Motor neuron (in vitro differentiated cells): Measurements from ENCODE around the gene MANSC1. TPM values are rescaled to one million over a fixed set of nuclear protein-coding genes. Genes with fewer than 3 reads are reported as not detected.

ENCODE experiments used
- ATAC-seq, 8 experiments: fragments of 200-7000 bp; cut with Tn5 transposase; replicated peaks in 6 of 8; 2 replicates each; pipeline ENCODE4 v1.8.0; 2021; ENCODE audit warnings: mild to moderate bottlenecking in 8 of 8, moderate library complexity in 8 of 8
- H3K27ac ChIP-seq, 2 donors: fragments of 250-450 bp; sonication (Bioruptor Pico); 2 replicates each; pipeline ENCODE4 v1.9.0; 2021; ENCODE audit warnings: antibody characterized with exemption in 2 of 2, mild to moderate bottlenecking in 2 of 2, moderate library complexity in 1 of 2
- H3K4me1 ChIP-seq, 2 donors: fragments of 250-450 bp; sonication (Bioruptor Pico); replicated peaks in 1 of 2; 2 replicates each; pipeline ENCODE4 v1.6.1; 2021; ENCODE audit warnings: antibody characterized with exemption in 2 of 2, mild to moderate bottlenecking in 2 of 2, moderate library complexity in 1 of 2
- H3K4me3 ChIP-seq, 5 donors: fragments of 250-450 bp; sonication (Bioruptor Pico); 2 replicates each; pipeline ENCODE4 v1.9.0; 2021; ENCODE audit warnings: antibody characterized with exemption in 5 of 5, mild to moderate bottlenecking in 5 of 5, moderate library complexity in 4 of 5
- WGBS, 10 experiments: fragments of 450-650 bp; shearing (Covaris generic); methylation state at CpG; one replicate each; pipeline ENCODE4 v1.0.0; 2022; 5-methylcytosine and 5-hydroxymethylcytosine counted together
- in situ Hi-C, 9 experiments: fragments of 400-800 bp; cut with MboI; loops; one replicate each; pipeline ENCODE4 v1.15.0; 2021; ENCODE audit warnings: low sequenced_read_pairs in 9 of 9, low pct_unique_long_range_greater_than_20kb in 2 of 9; ENCODE audit not compliant: unreplicated experiment in 9 of 9
- total RNA-seq, 8 experiments: library from RNA; unstranded; fragments of 300-600 nt; gene quantifications; 2 replicates each; pipeline versions ENCODE4 v1.2.3 to v1.2.4, GENCODE V29; 2022

MANSC1 gene
- total RNA-seq, 8 experiments from 2014 or later: 3.1 to 24.0 (median 6.3) TPM

DNA sequence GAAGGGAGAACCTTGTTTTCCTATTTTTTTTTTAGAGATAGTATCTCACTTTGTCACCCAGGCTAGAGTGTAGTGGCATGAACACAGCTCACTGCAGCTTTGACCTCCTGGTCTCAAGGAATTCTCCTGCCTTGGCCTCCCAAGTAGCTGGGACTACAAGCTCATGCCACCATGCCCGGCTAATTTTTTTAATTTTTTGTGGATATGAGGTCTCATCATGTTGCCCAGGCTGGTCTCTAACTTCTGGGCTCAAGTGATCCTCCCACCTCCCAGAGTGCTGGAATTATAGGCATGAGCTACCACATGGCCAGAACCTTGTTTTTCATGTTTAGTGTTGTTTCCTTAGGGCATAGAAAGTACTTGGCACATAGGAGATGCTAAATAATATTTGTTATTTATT is 13.5 kb downstream of the MANSC1 start:
- Histone ChIP-seq H3K27ac (no peak overlapping the region), H3K4me1 (no peaks in the 10 kb centered on the region), H3K4me3 (no peak overlapping the region)
- 60 to 100% (median 90%) methylated on average over 1 of the region's 1 CpG; no CpG with 5 or more reads in 6 of the 10 experiments for WGBS, 10 experiments
- ATAC-seq: no peak
- in situ Hi-C loops: loop anchor here in 1 of 9 experiments (25.0 kb wide), 1 partner anchor 249 kb away; no protein-coding TSS in a partner anchor

DNA sequence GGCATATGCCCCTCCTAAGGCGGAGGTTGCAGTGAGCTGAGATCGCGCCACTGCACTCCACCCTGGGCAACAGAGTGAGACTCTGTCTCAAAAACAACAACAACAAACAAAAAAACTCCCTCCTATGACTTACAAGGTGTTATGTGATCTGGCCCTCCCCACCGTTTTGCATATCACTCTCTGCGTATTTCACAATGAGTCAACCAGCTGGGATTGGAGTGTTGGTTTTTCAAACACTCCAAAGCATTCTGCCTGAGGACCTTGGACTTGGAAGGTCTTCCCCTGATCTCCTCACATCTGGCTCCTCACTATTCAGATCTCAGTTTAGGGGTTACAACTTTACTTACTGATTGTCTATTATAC is 14.0 kb downstream of the MANSC1 start:
- Histone ChIP-seq H3K4me1 (no peaks in the 10 kb centered on the region), H3K4me3 (no peak overlapping the region), H3K27ac (no peak overlapping the region)
- 39 to 84% (median 50%) methylated on average over 1 to 5 of the region's 5 CpGs; no CpG with 5 or more reads in 6 of the 10 experiments for WGBS, 10 experiments
- ATAC-seq: peak in 3 of 8 experiments; percentile 81 to 96 (median 96)
- in situ Hi-C loops: loop anchor here in 1 of 9 experiments (25.0 kb wide), 1 partner anchor 249 kb away; no protein-coding TSS in a partner anchor

DNA sequence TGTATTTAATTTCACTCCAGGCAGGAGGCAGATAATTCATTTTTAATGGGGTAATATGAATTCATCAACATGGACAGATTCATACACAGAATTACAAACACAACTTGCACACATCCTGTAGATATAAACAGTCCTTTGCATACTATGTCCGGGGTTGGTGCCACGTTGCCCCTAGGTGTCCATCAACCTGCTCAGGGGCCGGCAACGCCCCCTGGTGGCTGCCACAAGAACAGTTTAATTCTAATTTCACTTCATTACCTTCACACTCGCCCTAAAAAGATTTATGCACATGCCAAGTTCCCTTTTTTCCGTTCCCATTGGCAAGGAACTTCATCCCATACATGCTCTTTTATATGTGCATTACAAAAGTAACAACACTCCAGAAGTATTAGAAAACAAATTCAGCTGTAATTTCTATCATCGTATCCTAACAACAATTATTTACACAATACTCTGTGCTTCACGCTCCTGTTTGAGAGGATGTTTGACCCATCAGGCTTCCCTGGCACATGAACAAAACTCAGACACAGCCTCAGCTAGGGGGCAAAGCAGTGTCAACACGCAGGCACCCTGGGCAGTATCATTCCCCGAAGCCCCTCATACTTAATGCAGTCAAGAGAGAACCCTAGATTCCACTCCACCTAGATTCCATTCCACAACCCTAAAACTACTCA is 15.5 kb downstream of the MANSC1 start:
- ATAC-seq: peak; percentile 13 to 70 (median 44)
- WGBS, 10 experiments: 6 to 46% (median 22%) methylated on average over 2 to 10 of the region's 10 CpGs; no CpG with 5 or more reads in 1 of the 10 experiments
- no peak overlapping the region for H3K4me3 ChIP-seq
- no peak overlapping the region for H3K27ac ChIP-seq
- no peaks in the 10 kb centered on the region for H3K4me1 ChIP-seq
- in situ Hi-C loops: loop anchor here in 1 of 9 experiments (25.0 kb wide), 1 partner anchor 247 kb away; no protein-coding TSS in a partner anchor

DNA sequence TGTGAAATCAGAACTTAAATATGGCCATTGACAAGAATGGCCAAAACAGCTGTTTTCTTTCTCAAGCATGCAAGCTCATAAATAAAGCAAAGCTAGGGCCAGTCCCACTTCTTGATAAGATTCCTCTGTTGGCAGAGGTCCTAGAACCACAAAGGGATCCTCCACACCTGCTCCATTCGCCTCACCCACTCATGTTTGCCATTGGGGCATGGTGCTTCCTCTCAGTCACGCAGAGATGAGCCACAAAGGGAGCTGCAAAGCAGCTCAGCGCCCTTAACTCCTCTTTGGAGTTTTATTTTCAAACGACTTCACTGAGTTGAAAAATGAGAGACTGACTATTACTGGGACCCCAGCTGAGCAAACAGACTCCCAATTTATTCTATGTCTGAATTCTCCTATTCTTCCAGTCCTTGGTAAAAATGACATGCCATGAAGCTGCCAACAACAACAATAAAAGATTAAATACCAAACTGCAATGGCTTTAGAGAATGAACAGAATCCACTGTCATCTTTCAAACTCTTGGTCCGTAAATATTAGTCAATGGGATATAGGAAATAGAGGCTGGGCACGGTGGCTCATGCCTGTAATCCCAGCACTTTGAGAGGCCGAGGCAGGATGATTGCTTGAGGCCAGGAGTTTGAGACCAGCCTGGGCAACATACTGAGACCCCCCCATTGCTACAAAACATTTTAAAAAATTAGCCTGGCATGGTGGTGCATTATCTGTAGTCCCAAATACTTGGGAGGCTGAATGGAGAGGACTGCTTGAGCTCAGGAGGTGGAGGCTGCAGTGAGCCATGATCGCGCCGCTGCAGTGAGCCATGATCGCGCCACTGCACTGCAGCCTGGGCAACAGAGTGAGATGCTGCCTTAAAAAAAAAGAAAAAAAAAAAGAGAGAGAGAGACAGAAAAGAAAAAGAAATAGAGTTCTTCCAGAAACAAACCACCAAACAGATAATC is 16.4 kb downstream of the MANSC1 start:
- in situ Hi-C loops: loop anchor here in 1 of 9 experiments (25.0 kb wide), 1 partner anchor 246 kb away; no protein-coding TSS in a partner anchor
- ATAC-seq: peak in 5 of 8 experiments; percentile 7 to 91 (median 86)
- WGBS, 10 experiments: 54 to 94% (median 79%) methylated on average over 5 to 12 of the region's 12 CpGs; no CpG with 5 or more reads in 1 of the 10 experiments
- peak overlapping the region in 1 of 2 donors; percentile 31 for H3K27ac ChIP-seq
- H3K4me3 ChIP-seq: no peak overlapping the region
- no peaks in the 10 kb centered on the region for H3K4me1 ChIP-seq

DNA sequence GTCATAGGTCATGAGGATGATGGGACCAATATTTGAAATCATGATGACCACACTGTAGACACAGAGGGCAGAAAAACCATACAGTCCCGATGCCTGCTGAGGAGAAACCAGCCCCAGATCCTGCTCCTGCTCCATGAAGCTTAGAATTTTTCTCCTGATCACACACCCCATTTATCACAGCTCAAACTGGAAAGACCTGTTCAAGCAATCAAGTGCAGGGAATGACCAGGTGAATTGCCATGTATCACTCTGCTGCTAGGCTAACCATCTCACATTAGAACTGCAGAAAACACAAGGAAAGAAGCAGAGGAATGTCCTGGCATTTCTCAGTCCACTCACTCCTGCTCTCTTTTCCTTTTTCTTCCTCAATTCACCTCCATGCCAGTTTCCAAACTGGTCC is 18.1 kb downstream of the MANSC1 start:
- in situ Hi-C loops: loop anchor here in 1 of 9 experiments (25.0 kb wide), 1 partner anchor 245 kb away; no protein-coding TSS in a partner anchor
- 70 to 100% (median 88%) methylated on average over 1 of the region's 1 CpG; no CpG with 5 or more reads in 7 of the 10 experiments for WGBS, 10 experiments
- Histone ChIP-seq H3K4me1 (no peaks in the 10 kb centered on the region), H3K4me3 (no peak overlapping the region), H3K27ac (no peak overlapping the region)
- ATAC-seq: no peak

DNA sequence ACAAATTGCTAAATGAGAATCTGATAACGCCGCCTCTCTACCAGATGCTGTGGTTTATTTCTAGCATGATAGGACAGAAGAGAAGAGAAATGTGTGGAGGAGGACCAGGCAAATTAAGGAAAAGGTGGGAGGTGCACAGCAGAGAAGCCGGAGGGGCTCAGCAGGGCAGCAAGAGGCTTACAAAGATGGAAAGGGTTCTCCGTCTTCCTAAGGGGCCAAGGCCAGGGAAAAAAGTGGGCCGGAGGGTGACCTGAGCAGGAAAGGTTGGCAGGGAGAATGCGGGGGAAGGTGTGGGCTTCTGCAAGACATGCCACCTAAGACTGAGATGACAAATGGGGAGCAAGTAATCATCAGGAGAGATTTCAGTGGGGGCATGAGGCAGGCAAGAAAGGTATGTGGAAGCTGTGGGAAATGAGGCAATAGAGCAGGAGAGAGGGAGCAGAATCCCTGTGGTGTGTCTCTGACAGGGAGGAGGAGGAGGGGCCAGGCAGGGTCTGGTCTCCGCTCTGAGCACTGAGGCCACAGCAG is 18.7 kb downstream of the MANSC1 start:
- no peak overlapping the region for H3K27ac ChIP-seq

GRCh38 chr12:12327802-12328201 is 22.2 kb downstream of the MANSC1 start:
- in situ Hi-C loops: loop anchor here in 2 of 9 experiments (10.0 to 25.0 kb wide), 2 partner anchors 241 to 243 kb away; no protein-coding TSS in a partner anchor
- 0 to 17% (median 0%) methylated on average over 1 of the region's 1 CpG; no CpG with 5 or more reads in 2 of the 10 experiments for WGBS, 10 experiments
- H3K27ac ChIP-seq: no peak overlapping the region

More for the DNA sequence above, 18.7 kb downstream of the MANSC1 start:
- in situ Hi-C loops: loop anchor here in 1 of 9 experiments (25.0 kb wide), 1 partner anchor 244 kb away; no protein-coding TSS in a partner anchor
- Histone ChIP-seq H3K4me3 (no peak overlapping the region), H3K4me1 (no peaks in the 10 kb centered on the region)
- peak in 2 of 8 experiments; percentile 50 to 52 for ATAC-seq
- 74 to 100% (median 78%) methylated on average over 1 to 6 of the region's 7 CpGs; no CpG with 5 or more reads in 2 of the 10 experiments for WGBS, 10 experiments

DNA sequence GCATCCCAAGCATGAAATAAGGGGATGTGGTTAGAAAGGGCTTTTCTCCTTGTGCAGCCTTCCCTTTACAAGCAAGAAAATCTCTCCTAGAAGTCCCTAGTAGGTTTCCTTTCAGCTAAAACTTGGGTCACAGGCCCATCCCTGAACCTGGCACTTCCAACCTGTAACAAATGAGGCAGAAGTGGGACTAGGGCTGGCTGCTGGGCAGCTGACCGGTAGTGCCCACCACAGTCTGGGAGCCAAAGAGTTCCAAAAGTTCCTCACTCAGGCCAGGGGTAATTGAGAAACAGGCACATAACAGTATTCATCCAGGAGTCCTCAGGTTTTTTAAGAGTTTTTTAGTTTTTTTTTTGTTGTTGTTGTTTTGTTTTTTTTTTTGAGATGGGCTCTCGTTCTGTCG is 23.8 kb downstream of the MANSC1 start:
- no peak overlapping the region for H3K27ac ChIP-seq
- WGBS, 10 experiments: 40 to 94% (median 91%) methylated on average over 2 to 3 of the region's 3 CpGs; no CpG with 5 or more reads in 4 of the 10 experiments
- in situ Hi-C loops: loop anchor here in 2 of 9 experiments (10.0 to 25.0 kb wide), 2 partner anchors 239 to 241 kb away; no protein-coding TSS in a partner anchor

More at GRCh38 chr12:12327802-12328201, 22.2 kb downstream of the MANSC1 start:
- peak in 2 of 8 experiments; percentile 33 to 45 for ATAC-seq
- Histone ChIP-seq H3K4me3 (no peak overlapping the region), H3K4me1 (peaks cover 0 to 7% of the 10 kb centered on the region in 2 donors)

DNA sequence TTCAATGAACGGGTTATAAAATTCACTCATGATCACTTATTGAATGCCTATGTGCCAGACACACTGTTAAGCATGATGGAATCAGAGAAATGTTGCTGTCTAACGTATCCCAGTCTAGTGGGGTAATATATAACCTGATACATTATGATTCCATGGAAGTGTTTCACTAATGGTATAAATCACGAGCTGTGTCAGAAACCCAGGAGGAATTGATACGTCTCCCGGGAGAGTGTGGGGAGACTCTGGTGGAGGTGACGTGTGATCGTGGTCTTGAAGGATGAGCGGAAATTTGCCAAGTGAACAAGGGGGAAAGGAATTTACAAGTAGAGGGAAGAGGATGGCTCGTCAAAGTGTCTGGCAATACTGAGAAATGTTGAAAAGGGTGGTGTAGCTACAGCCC is 26.5 kb downstream of the MANSC1 start:
- ATAC-seq: peak in 5 of 8 experiments; percentile 85 to 93 (median 88)
- Histone ChIP-seq H3K4me1 (peaks cover 6 to 11% of the 10 kb centered on the region in 2 donors), H3K27ac (no peak overlapping the region), H3K4me3 (no peak overlapping the region)
- in situ Hi-C loops: loop anchor here in 2 of 9 experiments (10.0 to 25.0 kb wide), 2 partner anchors 236 to 239 kb away; no protein-coding TSS in a partner anchor
- 46 to 100% (median 66%) methylated on average over 1 to 9 of the region's 9 CpGs; no CpG with 5 or more reads in 2 of the 10 experiments for WGBS, 10 experiments

More for the DNA sequence above, 23.8 kb downstream of the MANSC1 start:
- Histone ChIP-seq H3K4me1 (peaks cover 0 to 7% of the 10 kb centered on the region in 2 donors), H3K4me3 (no peak overlapping the region)
- ATAC-seq: no peak

DNA sequence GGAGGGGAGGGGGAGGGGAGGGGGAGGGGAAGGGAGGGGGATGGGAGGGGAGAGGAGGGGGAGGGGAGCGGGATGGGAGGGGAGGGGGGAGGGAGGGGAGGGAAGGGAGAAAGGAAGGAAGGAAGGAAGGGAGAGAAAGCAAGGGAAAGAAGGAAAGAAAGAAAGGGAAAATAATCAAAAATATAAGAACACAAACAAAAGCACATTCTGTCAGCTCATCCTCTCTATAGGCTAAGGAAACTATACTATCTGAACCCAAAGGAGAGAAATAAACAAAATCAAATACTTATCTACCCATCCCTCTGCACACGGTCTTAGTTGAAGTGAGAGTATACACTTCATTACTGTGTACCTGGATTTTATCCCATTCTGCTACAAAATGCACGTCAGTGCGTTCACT is 26.9 kb downstream of the MANSC1 start:
- Histone ChIP-seq H3K4me1 (peaks cover 6 to 11% of the 10 kb centered on the region in 2 donors), H3K4me3 (no peak overlapping the region), H3K27ac (peak overlapping the region in 1 of 2 donors; percentile 38)
- 56 to 100% (median 91%) methylated on average over 1 to 3 of the region's 4 CpGs; no CpG with 5 or more reads in 2 of the 10 experiments for WGBS, 10 experiments
- ATAC-seq: no peak
- in situ Hi-C loops: loop anchor here in 2 of 9 experiments (10.0 to 25.0 kb wide), 2 partner anchors 236 to 238 kb away; no protein-coding TSS in a partner anchor

DNA sequence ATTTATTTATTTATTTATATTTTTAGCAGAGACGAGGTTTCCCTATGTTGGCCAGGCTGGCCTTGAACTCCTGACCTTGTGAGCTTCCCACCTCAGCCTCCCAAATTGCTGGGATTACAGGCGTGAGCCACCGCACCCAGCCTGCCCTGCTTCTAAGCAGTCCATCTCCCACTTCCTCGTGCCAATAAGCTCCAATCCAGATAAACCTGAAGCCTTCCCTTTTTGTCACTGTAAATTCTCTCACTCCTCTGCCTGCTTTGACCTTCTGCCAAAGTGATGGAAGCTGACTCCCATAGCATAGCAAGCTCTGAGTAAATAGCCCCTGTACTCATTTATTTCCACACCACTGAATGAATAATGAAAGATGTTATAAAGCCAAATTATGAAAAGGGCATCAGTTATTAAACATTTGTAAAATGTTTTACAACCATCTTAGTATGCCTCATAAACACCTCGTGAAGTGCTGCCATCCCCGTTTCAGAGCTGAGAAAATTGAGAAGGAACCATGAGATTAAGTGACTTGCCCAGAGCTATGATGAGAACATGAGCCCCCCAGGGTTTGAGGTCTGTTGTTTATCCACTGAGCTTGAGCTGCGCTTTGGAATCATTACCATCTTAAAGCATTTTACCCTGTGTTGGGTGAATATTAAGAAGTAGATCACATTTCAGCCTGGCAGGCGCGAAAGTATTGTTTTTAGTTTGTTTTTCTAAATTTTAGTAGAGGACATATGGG is 30.4 kb downstream of the MANSC1 start:
- no peak overlapping the region for H3K27ac ChIP-seq
- WGBS, 10 experiments: 0 to 83% (median 41%) methylated on average over 1 to 9 of the region's 9 CpGs
- no peak overlapping the region for H3K4me3 ChIP-seq
- peak in 4 of 8 experiments; percentile 18 to 81 (median 36) for ATAC-seq
- in situ Hi-C loops: loop anchor here in 2 of 9 experiments (10.0 to 25.0 kb wide), 2 partner anchors 232 to 235 kb away; no protein-coding TSS in a partner anchor
- peaks cover 6 to 11% of the 10 kb centered on the region in 2 donors for H3K4me1 ChIP-seq
